Measurements from ENCODE around the gene SLC4A11.
"Not testable (repeated sequence)": the region's sequence is repeated elsewhere in the genome, so short reads cannot be mapped to it uniquely, and the experiment has no call there.

Gene SLC4A11

GRCh38 chr20:3199976-3200755 is 38.8 kb downstream of the SLC4A11 start:
- no peak for DNase-seq

- DNase-seq: no peak
Measured at GRCh38 chr20:3199206-3199605, 39.8 kb downstream of the SLC4A11 start.

GRCh38 chr20:3195590-3196237 is 43.3 kb downstream of the SLC4A11 start:
- no peak for DNase-seq

- DNase-seq: no peak
Measured at GRCh38 chr20:3194617-3195280, 44.2 kb downstream of the SLC4A11 start.

GRCh38 chr20:3193806-3194616 is 45.0 kb downstream of the SLC4A11 start:
- no peak for DNase-seq

GRCh38 chr20:3192226-3193015 is 46.6 kb downstream of the SLC4A11 start:
- DNase-seq: no peak

GRCh38 chr20:3190681-3191111 is 48.3 kb downstream of the SLC4A11 start:
- DNase-seq: no peak

- DNase-seq: no peak
Measured at GRCh38 chr20:3189561-3190131, 49.3 kb downstream of the SLC4A11 start.

- DNase-seq: no peak
Measured at GRCh38 chr20:3188823-3189413, 50.1 kb downstream of the SLC4A11 start.

GRCh38 chr20:3187861-3188260 is 51.1 kb downstream of the SLC4A11 start:
- not testable (repeated sequence) for DNase-seq

- DNase-seq: no peak
Measured at GRCh38 chr20:3183896-3184612, 54.9 kb downstream of the SLC4A11 start.

GRCh38 chr20:3182429-3182828 is 56.6 kb downstream of the SLC4A11 start:
- DNase-seq: not testable (repeated sequence)

GRCh38 chr20:3181270-3181669 is 57.7 kb downstream of the SLC4A11 start:
- DNase-seq: no peak

- no peak for DNase-seq
Measured at GRCh38 chr20:3180319-3180718, 58.7 kb downstream of the SLC4A11 start.

- DNase-seq: no peak
Measured at GRCh38 chr20:3177746-3178485, 61.1 kb downstream of the SLC4A11 start.
